ENCODE results near the gene PIK3AP1. TPM values are rescaled to one million over a fixed set of nuclear protein-coding genes. Genes with fewer than 3 reads are reported as not detected.

The PIK3AP1 gene
- total and polyA plus RNA-seq, 4 donors = 27.3 to 137 (median 50.9) TPM

DNA sequence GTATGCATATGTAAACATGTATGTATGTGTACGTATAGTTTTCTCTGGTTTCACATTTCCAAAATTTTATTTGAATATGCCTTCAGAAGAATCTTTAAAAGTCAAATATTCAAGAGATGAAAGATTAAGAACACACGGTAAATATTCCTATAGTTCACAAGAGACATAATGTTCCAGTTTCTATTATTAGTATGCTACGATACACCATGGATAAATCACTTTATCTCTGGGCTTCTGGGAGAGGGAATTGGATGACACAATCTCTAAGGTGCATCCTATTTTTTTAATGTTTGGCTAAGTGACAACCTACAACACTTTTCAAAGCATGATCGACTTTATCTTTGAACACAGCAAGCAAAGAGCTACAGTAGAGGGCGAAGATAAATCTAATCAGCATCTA lies 147.3 kb downstream of the PIK3AP1 start:
- H3K27ac ChIP-seq (ENCODE audit: low read depth in 1 of 2, low read length in 2 of 2) = no peak overlapping the region
- H3K9ac ChIP-seq (ENCODE audit: low read depth in 1 of 2, low read length in 2 of 2) = no peak overlapping the region
- peaks cover 0 to 9% (median 2%) of the 10 kb centered on the region in 4 donors for H3K36me3 ChIP-seq (ENCODE audit: control insufficient read depth in 4 of 4, insufficient read depth in 3 of 4, low read depth in 1 of 4, low read length in 3 of 4)
- H3K4me3 ChIP-seq (ENCODE audit: low read depth in 1 of 3, low read length in 3 of 3) = no peak overlapping the region
- H3K27me3 ChIP-seq (ENCODE audit: control insufficient read depth in 4 of 4, insufficient read depth in 4 of 4, low read length in 3 of 4) = no peaks in the 10 kb centered on the region
- peaks cover 6 to 36% (median 17%) of the 10 kb centered on the region in 4 donors for H3K4me1 ChIP-seq (ENCODE audit: control insufficient read depth in 4 of 4, insufficient read depth in 4 of 4, low read length in 3 of 4)
- 81% methylated on average over 5 of the region's 5 CpGs for WGBS
- no peak for DNase-seq (ENCODE audit: low spot score)
- H3K9me3 ChIP-seq (ENCODE audit: control insufficient read depth in 4 of 4, low read length in 3 of 4) = no peaks in the 10 kb centered on the region
- TF ChIP-seq HNF4A (conservative IDR thresholded peaks at IDR 0.05) (no peak), TAF1 (conservative IDR thresholded peaks at IDR 0.05) (no peak), HNF4G (IDR thresholded peaks at IDR 0.05) (no peak), YY1 (IDR thresholded peaks at IDR 0.05) (no peak), FOXA1 (IDR thresholded peaks at IDR 0.05) (no peak), RAD21 (IDR thresholded peaks at IDR 0.05) (no peak), NR2F2 (IDR thresholded peaks at IDR 0.05) (no peak), JUND (IDR thresholded peaks at IDR 0.05) (no peak), EGR1 (IDR thresholded peaks at IDR 0.05; ENCODE audit: low read depth in 2 of 2) (no peak), RXRA (IDR thresholded peaks at IDR 0.05) (no peak), FOXA2 (IDR thresholded peaks at IDR 0.05) (no peak), GABPA (IDR thresholded peaks at IDR 0.05 in 1 of 2, conservative IDR thresholded peaks at IDR 0.05 in 1 of 2) (no peak), SP1 (IDR thresholded peaks at IDR 0.05) (no peak)
- TF ChIP-seq, protein P1, sequence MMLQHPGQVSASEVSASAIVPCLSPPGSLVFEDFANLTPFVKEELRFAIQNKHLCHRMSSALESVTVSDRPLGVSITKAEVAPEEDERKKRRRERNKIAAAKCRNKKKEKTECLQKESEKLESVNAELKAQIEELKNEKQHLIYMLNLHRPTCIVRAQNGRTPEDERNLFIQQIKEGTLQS (IDR thresholded peaks at IDR 0.05) = no peak
- TF ChIP-seq, protein P2, sequence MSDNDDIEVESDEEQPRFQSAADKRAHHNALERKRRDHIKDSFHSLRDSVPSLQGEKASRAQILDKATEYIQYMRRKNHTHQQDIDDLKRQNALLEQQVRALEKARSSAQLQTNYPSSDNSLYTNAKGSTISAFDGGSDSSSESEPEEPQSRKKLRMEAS (IDR thresholded peaks at IDR 0.05) = no peak
- TF ChIP-seq, protein P3, sequence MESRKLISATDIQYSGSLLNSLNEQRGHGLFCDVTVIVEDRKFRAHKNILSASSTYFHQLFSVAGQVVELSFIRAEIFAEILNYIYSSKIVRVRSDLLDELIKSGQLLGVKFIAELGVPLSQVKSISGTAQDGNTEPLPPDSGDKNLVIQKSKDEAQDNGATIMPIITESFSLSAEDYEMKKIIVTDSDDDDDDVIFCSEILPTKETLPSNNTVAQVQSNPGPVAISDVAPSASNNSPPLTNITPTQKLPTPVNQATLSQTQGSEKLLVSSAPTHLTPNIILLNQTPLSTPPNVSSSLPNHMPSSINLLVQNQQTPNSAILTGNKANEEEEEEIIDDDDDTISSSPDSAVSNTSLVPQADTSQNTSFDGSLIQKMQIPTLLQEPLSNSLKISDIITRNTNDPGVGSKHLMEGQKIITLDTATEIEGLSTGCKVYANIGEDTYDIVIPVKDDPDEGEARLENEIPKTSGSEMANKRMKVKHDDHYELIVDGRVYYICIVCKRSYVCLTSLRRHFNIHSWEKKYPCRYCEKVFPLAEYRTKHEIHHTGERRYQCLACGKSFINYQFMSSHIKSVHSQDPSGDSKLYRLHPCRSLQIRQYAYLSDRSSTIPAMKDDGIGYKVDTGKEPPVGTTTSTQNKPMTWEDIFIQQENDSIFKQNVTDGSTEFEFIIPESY (IDR thresholded peaks at IDR 0.05) = no peak
- TF ChIP-seq, protein P4, sequence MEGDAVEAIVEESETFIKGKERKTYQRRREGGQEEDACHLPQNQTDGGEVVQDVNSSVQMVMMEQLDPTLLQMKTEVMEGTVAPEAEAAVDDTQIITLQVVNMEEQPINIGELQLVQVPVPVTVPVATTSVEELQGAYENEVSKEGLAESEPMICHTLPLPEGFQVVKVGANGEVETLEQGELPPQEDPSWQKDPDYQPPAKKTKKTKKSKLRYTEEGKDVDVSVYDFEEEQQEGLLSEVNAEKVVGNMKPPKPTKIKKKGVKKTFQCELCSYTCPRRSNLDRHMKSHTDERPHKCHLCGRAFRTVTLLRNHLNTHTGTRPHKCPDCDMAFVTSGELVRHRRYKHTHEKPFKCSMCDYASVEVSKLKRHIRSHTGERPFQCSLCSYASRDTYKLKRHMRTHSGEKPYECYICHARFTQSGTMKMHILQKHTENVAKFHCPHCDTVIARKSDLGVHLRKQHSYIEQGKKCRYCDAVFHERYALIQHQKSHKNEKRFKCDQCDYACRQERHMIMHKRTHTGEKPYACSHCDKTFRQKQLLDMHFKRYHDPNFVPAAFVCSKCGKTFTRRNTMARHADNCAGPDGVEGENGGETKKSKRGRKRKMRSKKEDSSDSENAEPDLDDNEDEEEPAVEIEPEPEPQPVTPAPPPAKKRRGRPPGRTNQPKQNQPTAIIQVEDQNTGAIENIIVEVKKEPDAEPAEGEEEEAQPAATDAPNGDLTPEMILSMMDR (IDR thresholded peaks at IDR 0.05; ENCODE audit: low read depth, low read length, missing input control) = no peak
- TF ChIP-seq, protein P5, sequence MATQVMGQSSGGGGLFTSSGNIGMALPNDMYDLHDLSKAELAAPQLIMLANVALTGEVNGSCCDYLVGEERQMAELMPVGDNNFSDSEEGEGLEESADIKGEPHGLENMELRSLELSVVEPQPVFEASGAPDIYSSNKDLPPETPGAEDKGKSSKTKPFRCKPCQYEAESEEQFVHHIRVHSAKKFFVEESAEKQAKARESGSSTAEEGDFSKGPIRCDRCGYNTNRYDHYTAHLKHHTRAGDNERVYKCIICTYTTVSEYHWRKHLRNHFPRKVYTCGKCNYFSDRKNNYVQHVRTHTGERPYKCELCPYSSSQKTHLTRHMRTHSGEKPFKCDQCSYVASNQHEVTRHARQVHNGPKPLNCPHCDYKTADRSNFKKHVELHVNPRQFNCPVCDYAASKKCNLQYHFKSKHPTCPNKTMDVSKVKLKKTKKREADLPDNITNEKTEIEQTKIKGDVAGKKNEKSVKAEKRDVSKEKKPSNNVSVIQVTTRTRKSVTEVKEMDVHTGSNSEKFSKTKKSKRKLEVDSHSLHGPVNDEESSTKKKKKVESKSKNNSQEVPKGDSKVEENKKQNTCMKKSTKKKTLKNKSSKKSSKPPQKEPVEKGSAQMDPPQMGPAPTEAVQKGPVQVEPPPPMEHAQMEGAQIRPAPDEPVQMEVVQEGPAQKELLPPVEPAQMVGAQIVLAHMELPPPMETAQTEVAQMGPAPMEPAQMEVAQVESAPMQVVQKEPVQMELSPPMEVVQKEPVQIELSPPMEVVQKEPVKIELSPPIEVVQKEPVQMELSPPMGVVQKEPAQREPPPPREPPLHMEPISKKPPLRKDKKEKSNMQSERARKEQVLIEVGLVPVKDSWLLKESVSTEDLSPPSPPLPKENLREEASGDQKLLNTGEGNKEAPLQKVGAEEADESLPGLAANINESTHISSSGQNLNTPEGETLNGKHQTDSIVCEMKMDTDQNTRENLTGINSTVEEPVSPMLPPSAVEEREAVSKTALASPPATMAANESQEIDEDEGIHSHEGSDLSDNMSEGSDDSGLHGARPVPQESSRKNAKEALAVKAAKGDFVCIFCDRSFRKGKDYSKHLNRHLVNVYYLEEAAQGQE (IDR thresholded peaks at IDR 0.05) = no peak
